H1 (cell line): ENCODE measurements around the gene ALK. TPM values are rescaled to one million over a fixed set of nuclear protein-coding genes. Genes with fewer than 3 reads are reported as not detected.

Experiments
- CTCF ChIA-PET: fragments of 300-600 bp; sonication (Branson Sonifier 250); formaldehyde crosslinking; loops from one replicate; lab custom pipeline; 2021; ENCODE audit not compliant: partially characterized antibody; lab: Charles Lee
- POLR2A ChIA-PET: fragments of 300-600 bp; sonication (Branson Sonifier 250); formaldehyde crosslinking; loops from one replicate; lab custom pipeline; 2021; ENCODE audit warnings: inconsistent platforms; ENCODE audit not compliant: partially characterized antibody; lab: Charles Lee
- DNase-seq, 2 experiments: peaks; one replicate each; pipeline versions ENCODE4 v3.0.0 to v3.0.0-alpha.2; 2010 to 2022; ENCODE audit warnings: low spot score in 2 of 2, low read depth in 1 of 2, mixed read lengths in 1 of 2
- FAIRE-seq: peaks from 2 replicates; lab custom pipeline; 2011; peaks lifted over from hg19 to GRCh38; lab: Jason Lieb, UNC
- H2AFZ ChIP-seq: 2 replicates; pipeline ENCODE4 v1.8.1; 2012; ENCODE audit warnings: low read length, inconsistent platforms
- H2AK5ac ChIP-seq: 2 replicates; pipeline ENCODE4 v1.6.1; 2013; ENCODE audit warnings: low read depth, low read length
- H2BK120ac ChIP-seq: replicated peaks from 2 replicates; pipeline ENCODE3; 2013; ENCODE audit warnings: low read depth, low read length, inconsistent platforms
- H2BK12ac ChIP-seq: 2 replicates; pipeline ENCODE4 v1.6.1; 2013; ENCODE audit warnings: low read depth, low read length
- H2BK15ac ChIP-seq: 2 replicates; pipeline ENCODE4 v1.6.1; 2013; ENCODE audit warnings: low read length
- H2BK20ac ChIP-seq: 2 replicates; pipeline ENCODE4 v1.6.1; 2013; ENCODE audit warnings: low read length
- H2BK5ac ChIP-seq: 2 replicates; pipeline ENCODE4 v1.6.1; 2013; ENCODE audit warnings: low read depth, low read length
- H3K14ac ChIP-seq: 2 replicates; pipeline ENCODE4 v1.6.1; 2013; ENCODE audit warnings: inconsistent platforms; ENCODE audit not compliant: insufficient read length
- H3K18ac ChIP-seq: 2 replicates; pipeline ENCODE4 v1.6.1; 2013; ENCODE audit warnings: low read length; ENCODE audit errors: extremely low read depth
- H3K23ac ChIP-seq: 2 replicates; pipeline ENCODE4 v1.6.1; 2013; ENCODE audit warnings: inconsistent platforms; ENCODE audit not compliant: insufficient read length
- H3K23me2 ChIP-seq: 2 replicates; pipeline ENCODE4 v1.6.1; 2013; ENCODE audit warnings: low read depth, low read length
- H3K27ac ChIP-seq: 2 replicates; pipeline ENCODE4 v1.6.1; 2011; ENCODE audit warnings: low read depth, low read length, inconsistent platforms
- H3K27me3 ChIP-seq, 4 experiments: replicated peaks in 1 of 4; 1 replicate in 1 of 4; 2 replicates in 3 of 4; pipeline versions ENCODE4 v1.6.1 to v1.8.1; 2011 to 2013; ENCODE audit warnings: low read length in 3 of 4, mild to moderate bottlenecking in 3 of 4, inconsistent platforms in 2 of 4, mixed read lengths in 2 of 4, moderate library complexity in 1 of 4; ENCODE audit not compliant: control insufficient read depth in 3 of 4, insufficient read depth in 3 of 4; ENCODE audit errors: extremely low read depth in 1 of 4
- H3K36me3 ChIP-seq, 4 experiments: 2 replicates each; pipeline versions ENCODE4 v1.6.1 to v1.8.1; 2011 to 2013; ENCODE audit warnings: mild to moderate bottlenecking in 4 of 4, low read length in 3 of 4, moderate library complexity in 2 of 4, control low read depth in 1 of 4, inconsistent platforms in 1 of 4; ENCODE audit not compliant: insufficient read depth in 4 of 4, control insufficient read depth in 2 of 4
- H3K4ac ChIP-seq: replicated peaks from 2 replicates; pipeline ENCODE3; 2013; ENCODE audit warnings: low read length, low read depth, mixed read lengths, inconsistent platforms; ENCODE audit not compliant: insufficient read length
- H3K4me1 ChIP-seq, 4 experiments: replicated peaks in 1 of 4; 1 replicate in 1 of 4; 2 replicates in 3 of 4; pipeline versions ENCODE4 v1.6.1 to v1.8.1; 2011 to 2013; ENCODE audit warnings: low read length in 3 of 4, inconsistent platforms in 2 of 4, mixed read lengths in 1 of 4; ENCODE audit not compliant: insufficient read depth in 4 of 4, control insufficient read depth in 3 of 4
- H3K4me2 ChIP-seq, 2 experiments: 2 replicates each; pipeline versions ENCODE4 v1.6.1 to v1.8.1; 2011 to 2013; ENCODE audit warnings: low read depth in 2 of 2, low read length in 2 of 2, control low read depth in 1 of 2, inconsistent platforms in 1 of 2, mild to moderate bottlenecking in 1 of 2; ENCODE audit not compliant: insufficient read depth in 1 of 2
- H3K4me3 ChIP-seq, 4 experiments: fragments of 200-600, 300-600 bp in 1 of 4; sonication (generic), shearing (Covaris generic), sonication (Bioruptor Twin) in 1 of 4; 2 replicates each; pipeline versions ENCODE4 v1.5.1 to v1.8.1; 2011 to 2016; ENCODE audit warnings: low read length in 4 of 4, low read depth in 3 of 4, control low read depth in 2 of 4, inconsistent platforms in 2 of 4, mild to moderate bottlenecking in 2 of 4, mixed read lengths in 1 of 4, moderate library complexity in 1 of 4; ENCODE audit not compliant: insufficient read depth in 2 of 4; ENCODE audit errors: extremely low read depth in 1 of 4
- H3K56ac ChIP-seq: replicated peaks from 2 replicates; pipeline ENCODE3; 2013; ENCODE audit warnings: low read depth, mild to moderate bottlenecking, mixed read lengths, low read length, inconsistent platforms; ENCODE audit not compliant: insufficient read length
- H3K79me1 ChIP-seq: 2 replicates; pipeline ENCODE4 v1.6.1; 2013; ENCODE audit warnings: low read depth, low read length, control low read depth
- H3K79me2 ChIP-seq, 2 experiments: 2 replicates each; pipeline versions ENCODE4 v1.6.1 to v1.8.1; 2012 to 2013; ENCODE audit warnings: low read length in 2 of 2, mild to moderate bottlenecking in 2 of 2, inconsistent platforms in 1 of 2; ENCODE audit not compliant: insufficient read depth in 2 of 2, control insufficient read depth in 1 of 2
- H3K9ac ChIP-seq, 4 experiments: replicated peaks in 1 of 4; 1 replicate in 1 of 4; 2 replicates in 3 of 4; pipeline versions ENCODE4 v1.6.1 to v1.8.1; 2011 to 2013; ENCODE audit warnings: low read depth in 3 of 4, low read length in 3 of 4, control low read depth in 2 of 4, mild to moderate bottlenecking in 2 of 4, moderate library complexity in 2 of 4, inconsistent platforms in 1 of 4; ENCODE audit errors: extremely low read depth in 1 of 4
- H3K9me3 ChIP-seq, 2 experiments: 2 replicates each; pipeline versions ENCODE4 v1.6.1 to v1.8.1; 2012 to 2013; ENCODE audit warnings: mild to moderate bottlenecking in 2 of 2, moderate library complexity in 2 of 2, control low read depth in 1 of 2, inconsistent platforms in 1 of 2, low read depth in 1 of 2, low read length in 1 of 2, mixed read lengths in 1 of 2; ENCODE audit not compliant: insufficient read depth in 2 of 2
- H4K20me1 ChIP-seq, 2 experiments: replicated peaks in 1 of 2; 2 replicates each; pipeline versions ENCODE3 to v1.8.1; 2011 to 2013; ENCODE audit warnings: inconsistent platforms in 2 of 2, low read length in 2 of 2, mild to moderate bottlenecking in 1 of 2; ENCODE audit not compliant: insufficient read depth in 2 of 2, control insufficient read depth in 1 of 2
- H4K5ac ChIP-seq: 2 replicates; pipeline ENCODE4 v1.6.1; 2013; ENCODE audit warnings: low read length, low read depth, mixed read lengths, inconsistent platforms; ENCODE audit not compliant: insufficient read length
- H4K8ac ChIP-seq: 2 replicates; pipeline ENCODE4 v1.8.0; 2013; ENCODE audit warnings: mild to moderate bottlenecking, moderate library complexity, low read length, inconsistent platforms; ENCODE audit not compliant: insufficient read depth; ENCODE audit errors: extremely low read depth
- H4K91ac ChIP-seq: replicated peaks from 2 replicates; pipeline ENCODE3; 2013; ENCODE audit warnings: low read length, mixed read lengths, inconsistent platforms; ENCODE audit not compliant: insufficient read length
- ATF2 ChIP-seq: IDR thresholded peaks from 2 replicates; pipeline ENCODE4 v1.6.1; 2012; ENCODE audit warnings: low read length, inconsistent platforms
- ATF3 ChIP-seq: IDR thresholded peaks from 2 replicates; pipeline ENCODE4 v1.6.1; 2011; ENCODE audit warnings: low read depth, mild to moderate bottlenecking, low read length; ENCODE audit not compliant: insufficient read depth
- CBX5 ChIP-seq: fragments of 300-800, 300-1000 bp; sonication (generic); IDR thresholded peaks from 2 replicates; pipeline ENCODE4 v1.7.1; 2016; ENCODE audit warnings: antibody characterized with exemption, low read length, low read depth
- CHD2 ChIP-seq: IDR thresholded peaks from 2 replicates; pipeline ENCODE4 v1.6.1; 2012; ENCODE audit warnings: low read length, improper control_type of control experiment
- GTF2F1 ChIP-seq: IDR thresholded peaks from 2 replicates; pipeline ENCODE4 v1.6.1; 2012; ENCODE audit warnings: low read depth, low read length, improper control_type of control experiment, borderline replicate concordance
- KDM1A ChIP-seq: fragments of 200-600, 300-600 bp; sonication (generic); IDR thresholded peaks from 2 replicates; pipeline ENCODE4 v1.7.1; 2016; ENCODE audit warnings: mild to moderate bottlenecking, low read length, borderline replicate concordance
- PHF8 ChIP-seq: fragments of 200-600 bp; sonication (generic); conservative IDR thresholded peaks from 2 replicates; pipeline ENCODE4 v1.7.1; 2012; ENCODE audit warnings: low read depth, mild to moderate bottlenecking, inconsistent platforms, low read length, moderate library complexity
- RXRA ChIP-seq: IDR thresholded peaks from 2 replicates; pipeline ENCODE4 v1.6.1; 2011; ENCODE audit warnings: low read depth, mild to moderate bottlenecking, low read length, moderate library complexity; ENCODE audit not compliant: insufficient read depth
- SIN3A ChIP-seq, 2 experiments: IDR thresholded peaks in 1 of 2; conservative IDR thresholded peaks in 1 of 2; 2 replicates each; pipeline ENCODE4 v1.6.1; 2011 to 2012; ENCODE audit warnings: low read length in 2 of 2, improper control_type of control experiment in 1 of 2, low read depth in 1 of 2, mild to moderate bottlenecking in 1 of 2
- SIX5 ChIP-seq: IDR thresholded peaks from 2 replicates; pipeline ENCODE4 v1.6.1; 2011; ENCODE audit warnings: mild to moderate bottlenecking, low read depth, low read length
- TAF7 ChIP-seq: optimal IDR thresholded peaks from 2 replicates; pipeline ENCODE3; 2011; ENCODE audit warnings: low read depth, mild to moderate bottlenecking, inconsistent platforms, low read length, moderate library complexity, borderline replicate concordance
- WGBS, 2 experiments: shearing (Covaris generic) in 1 of 2; methylation state at CpG; one replicate each; pipeline versions ENCODE4 v1.1.6 to v1.1.7; 2013 to 2015; ENCODE audit warnings: low lambda C conversion rate in 2 of 2, mixed read lengths in 2 of 2, inconsistent platforms in 1 of 2, low coverage in 1 of 2, missing lambda C conversion rate in 1 of 2; ENCODE audit not compliant: insufficient replicate concordance in 2 of 2, insufficient coverage in 1 of 2, insufficient read length in 1 of 2; ENCODE audit errors: extremely low coverage in 1 of 2, missing lambda C conversion rate in 1 of 2; 5-methylcytosine and 5-hydroxymethylcytosine counted together
- polyA plus RNA-seq, 7 experiments: library from polyadenylated mRNA; depleted of rRNA in 3 of 7; stranded (reverse) in 5 of 7; unstranded in 2 of 7; fragments of >200 nt in 5 of 7; fragments of 200-250 nt in 2 of 7; gene quantifications; 1 replicate in 5 of 7; 2 replicates in 1 of 7; 4 replicates in 1 of 7; pipeline versions ENCODE4 v1.2.1 to v1.2.3, GENCODE V29; 2011 to 2013; ENCODE audit warnings: missing spikeins in 2 of 7, mixed read lengths in 2 of 7
- total RNA-seq: library from RNA; stranded (reverse); fragmentation: NEBNext Ultra II Directional; extraction: Animal tissue kit (Norgen Biotek cat#: 25700); gene quantifications from 2 replicates; pipeline ENCODE4 v1.2.1, GENCODE V29; 2021

The ALK gene
- total and polyA plus RNA-seq, 2 of the 8 experiments (the other 6 are each of a cell fraction or from before 2014, with no cell fraction given), result 0.02 to 0.09 TPM

- no peak overlapping the region for H3K4me3 ChIP-seq
- H3K9me3 ChIP-seq, result no peaks in the 10 kb centered on the region
- no peak overlapping the region for H3K18ac ChIP-seq
- DNase-seq (no peak), FAIRE-seq (no peak)
- H3K79me1 ChIP-seq, result no peaks in the 10 kb centered on the region
- H4K5ac ChIP-seq, result no peak overlapping the region
- H3K36me3 ChIP-seq, result no peaks in the 10 kb centered on the region
- H3K4ac ChIP-seq, result no peak overlapping the region
- H3K79me2 ChIP-seq, result no peaks in the 10 kb centered on the region
- no peak overlapping the region for H2BK12ac ChIP-seq
- no peak overlapping the region for H3K27ac ChIP-seq
- ChIA-PET POLR2A (interaction anchor here (1.0 kb wide), 1 partner anchor 16 kb away, joined by 3 read pairs; no protein-coding TSS in a partner anchor), CTCF (no interaction called here)
- H2BK15ac ChIP-seq, result no peak overlapping the region
- no peak overlapping the region for H2BK20ac ChIP-seq
- peaks cover 5% of the 10 kb centered on the region; the same call in 1 of the 2 replicates for H3K23me2 ChIP-seq
- H3K4me1 ChIP-seq, result peaks cover 0 to 5% (median 3%) of the 10 kb centered on the region in 4 experiments; a peak in 2 of 7 replicates
- no peak overlapping the region for H3K23ac ChIP-seq
- no peak overlapping the region for H3K56ac ChIP-seq
- H3K14ac ChIP-seq, result no peak overlapping the region
- no peak overlapping the region for H2AK5ac ChIP-seq
- H2BK5ac ChIP-seq, result no peak overlapping the region
- TF ChIP-seq KDM1A, result no peak
- TF ChIP-seq PHF8, result no peak
- no peak for TF ChIP-seq GTF2F1
- no peak for TF ChIP-seq SIN3A (conservative IDR thresholded peaks at IDR 0.05 in 1 of 2, IDR thresholded peaks at IDR 0.05 in 1 of 2; ENCODE audit: low read depth in 1 of 2, low read length in 2 of 2)
- TF ChIP-seq ATF3, result no peak
- no peak for TF ChIP-seq SIX5
- no peak for TF ChIP-seq CBX5
- TF ChIP-seq RXRA, result no peak
- TF ChIP-seq ATF2, result no peak
- no peak for TF ChIP-seq CHD2
- TF ChIP-seq TAF7, result no peak
- H4K20me1 ChIP-seq, result peaks cover 0 to 2% of the 10 kb centered on the region in 2 experiments
- H3K4me2 ChIP-seq, result no peak overlapping the region
- H3K9ac ChIP-seq, result no peak overlapping the region
- no peaks in the 10 kb centered on the region for H3K27me3 ChIP-seq
- H4K8ac ChIP-seq, result no peak overlapping the region
- no peak overlapping the region for H4K91ac ChIP-seq
- H2BK120ac ChIP-seq, result no peak overlapping the region
- 93% methylated on average over 5 of the region's 5 CpGs; no CpG with 5 or more reads in 1 of the 2 experiments for WGBS, 2 experiments
- H2AFZ ChIP-seq, result no peak overlapping the region
Measured at GRCh38 chr2:29520001-29520400, 401.4 kb downstream of the ALK start.
